Measurements from ENCODE around the gene EPHA6. TPM values are rescaled to one million over a fixed set of nuclear protein-coding genes. Genes with fewer than 3 reads are reported as not detected.

The EPHA6 gene
- total and polyA plus RNA-seq, 10 of the 15 experiments (the other 5 are each of a cell fraction or from before 2014, with no cell fraction given), result not detected

DNA sequence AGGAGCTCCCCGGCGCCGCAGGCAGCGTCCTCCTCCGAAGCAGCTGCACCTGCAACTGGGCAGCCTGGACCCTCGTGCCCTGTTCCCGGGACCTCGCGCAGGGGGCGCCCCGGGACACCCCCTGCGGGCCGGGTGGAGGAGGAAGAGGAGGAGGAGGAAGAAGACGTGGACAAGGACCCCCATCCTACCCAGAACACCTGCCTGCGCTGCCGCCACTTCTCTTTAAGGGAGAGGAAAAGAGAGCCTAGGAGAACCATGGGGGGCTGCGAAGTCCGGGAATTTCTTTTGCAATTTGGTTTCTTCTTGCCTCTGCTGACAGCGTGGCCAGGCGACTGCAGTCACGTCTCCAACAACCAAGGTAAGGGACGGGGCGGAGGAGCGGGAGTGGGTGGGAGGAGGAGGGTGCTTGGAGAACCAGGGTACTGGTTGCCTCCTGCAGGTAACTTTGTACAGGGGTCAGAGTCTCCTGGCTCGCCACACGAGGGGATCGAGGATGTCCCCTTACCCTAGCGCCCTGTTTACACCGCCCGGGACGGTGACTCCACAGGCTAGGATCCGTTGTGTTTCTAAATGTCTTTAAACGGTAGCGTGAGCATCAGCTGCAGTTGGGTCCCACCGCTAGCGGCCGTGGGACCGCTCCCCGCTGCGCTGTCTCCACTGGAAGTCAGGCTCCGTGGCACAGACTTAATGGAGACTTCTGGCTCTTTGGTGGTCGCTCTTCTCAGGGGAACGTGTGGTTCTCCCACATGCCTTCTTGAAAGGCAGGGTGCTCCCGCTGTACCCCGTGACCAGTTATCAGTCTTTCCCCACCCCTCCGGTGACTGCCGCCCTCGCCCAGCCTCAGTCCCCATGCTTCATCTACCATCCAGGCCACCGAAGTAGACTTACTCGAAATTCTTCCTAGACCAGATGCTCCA lies 515 bp downstream of the EPHA6 start (continued):
- TF ChIP-seq, protein P1, sequence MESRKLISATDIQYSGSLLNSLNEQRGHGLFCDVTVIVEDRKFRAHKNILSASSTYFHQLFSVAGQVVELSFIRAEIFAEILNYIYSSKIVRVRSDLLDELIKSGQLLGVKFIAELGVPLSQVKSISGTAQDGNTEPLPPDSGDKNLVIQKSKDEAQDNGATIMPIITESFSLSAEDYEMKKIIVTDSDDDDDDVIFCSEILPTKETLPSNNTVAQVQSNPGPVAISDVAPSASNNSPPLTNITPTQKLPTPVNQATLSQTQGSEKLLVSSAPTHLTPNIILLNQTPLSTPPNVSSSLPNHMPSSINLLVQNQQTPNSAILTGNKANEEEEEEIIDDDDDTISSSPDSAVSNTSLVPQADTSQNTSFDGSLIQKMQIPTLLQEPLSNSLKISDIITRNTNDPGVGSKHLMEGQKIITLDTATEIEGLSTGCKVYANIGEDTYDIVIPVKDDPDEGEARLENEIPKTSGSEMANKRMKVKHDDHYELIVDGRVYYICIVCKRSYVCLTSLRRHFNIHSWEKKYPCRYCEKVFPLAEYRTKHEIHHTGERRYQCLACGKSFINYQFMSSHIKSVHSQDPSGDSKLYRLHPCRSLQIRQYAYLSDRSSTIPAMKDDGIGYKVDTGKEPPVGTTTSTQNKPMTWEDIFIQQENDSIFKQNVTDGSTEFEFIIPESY (IDR thresholded peaks at IDR 0.05), result no peak
- no peak for TF ChIP-seq RAD21 (IDR thresholded peaks at IDR 0.05; ENCODE audit: insufficient read depth, low read depth, low read length)
- TF ChIP-seq, protein P2, sequence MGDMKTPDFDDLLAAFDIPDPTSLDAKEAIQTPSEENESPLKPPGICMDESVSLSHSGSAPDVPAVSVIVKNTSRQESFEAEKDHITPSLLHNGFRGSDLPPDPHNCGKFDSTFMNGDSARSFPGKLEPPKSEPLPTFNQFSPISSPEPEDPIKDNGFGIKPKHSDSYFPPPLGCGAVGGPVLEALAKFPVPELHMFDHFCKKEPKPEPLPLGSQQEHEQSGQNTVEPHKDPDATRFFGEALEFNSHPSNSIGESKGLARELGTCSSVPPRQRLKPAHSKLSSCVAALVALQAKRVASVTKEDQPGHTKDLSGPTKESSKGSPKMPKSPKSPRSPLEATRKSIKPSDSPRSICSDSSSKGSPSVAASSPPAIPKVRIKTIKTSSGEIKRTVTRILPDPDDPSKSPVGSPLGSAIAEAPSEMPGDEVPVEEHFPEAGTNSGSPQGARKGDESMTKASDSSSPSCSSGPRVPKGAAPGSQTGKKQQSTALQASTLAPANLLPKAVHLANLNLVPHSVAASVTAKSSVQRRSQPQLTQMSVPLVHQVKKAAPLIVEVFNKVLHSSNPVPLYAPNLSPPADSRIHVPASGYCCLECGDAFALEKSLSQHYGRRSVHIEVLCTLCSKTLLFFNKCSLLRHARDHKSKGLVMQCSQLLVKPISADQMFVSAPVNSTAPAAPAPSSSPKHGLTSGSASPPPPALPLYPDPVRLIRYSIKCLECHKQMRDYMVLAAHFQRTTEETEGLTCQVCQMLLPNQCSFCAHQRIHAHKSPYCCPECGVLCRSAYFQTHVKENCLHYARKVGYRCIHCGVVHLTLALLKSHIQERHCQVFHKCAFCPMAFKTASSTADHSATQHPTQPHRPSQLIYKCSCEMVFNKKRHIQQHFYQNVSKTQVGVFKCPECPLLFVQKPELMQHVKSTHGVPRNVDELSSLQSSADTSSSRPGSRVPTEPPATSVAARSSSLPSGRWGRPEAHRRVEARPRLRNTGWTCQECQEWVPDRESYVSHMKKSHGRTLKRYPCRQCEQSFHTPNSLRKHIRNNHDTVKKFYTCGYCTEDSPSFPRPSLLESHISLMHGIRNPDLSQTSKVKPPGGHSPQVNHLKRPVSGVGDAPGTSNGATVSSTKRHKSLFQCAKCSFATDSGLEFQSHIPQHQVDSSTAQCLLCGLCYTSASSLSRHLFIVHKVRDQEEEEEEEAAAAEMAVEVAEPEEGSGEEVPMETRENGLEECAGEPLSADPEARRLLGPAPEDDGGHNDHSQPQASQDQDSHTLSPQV (IDR thresholded peaks at IDR 0.05), result no peak

DNA sequence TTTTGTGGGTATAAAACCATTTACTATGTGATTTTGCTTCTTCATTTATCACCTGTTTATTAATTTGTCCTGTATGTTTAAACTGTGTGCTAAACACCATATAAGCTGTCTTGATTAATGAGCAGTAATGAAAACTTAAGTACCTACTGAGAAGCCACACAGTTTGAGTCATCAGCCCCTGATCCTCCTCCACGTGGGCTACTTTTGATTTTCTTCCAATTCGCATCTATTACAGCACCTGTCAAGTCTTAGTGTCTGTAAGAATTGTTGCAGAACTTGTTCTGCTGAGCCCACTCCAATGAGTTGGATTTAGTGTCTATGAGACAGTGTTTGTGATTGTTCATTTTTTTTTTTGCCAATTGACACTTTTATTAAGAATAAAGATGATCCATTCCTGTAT lies 16.8 kb downstream of the EPHA6 start:
- Histone ChIP-seq H2AFZ (ENCODE audit: control insufficient read depth, low read depth, low read length) (no peak overlapping the region), H3K79me2 (ENCODE audit: control insufficient read depth, insufficient read depth, low read length) (no peaks in the 10 kb centered on the region), H3K27ac (ENCODE audit: control insufficient read depth, insufficient read depth) (no peak overlapping the region), H3K4me3 (no peak overlapping the region), H3K9me3 (replicated peaks; ENCODE audit: control insufficient read depth, insufficient read depth, low read length) (no peaks in the 10 kb centered on the region), H4K20me1 (ENCODE audit: control insufficient read depth, insufficient read depth) (no peaks in the 10 kb centered on the region), H3K4me1 (ENCODE audit: control insufficient read depth, insufficient read depth, low read length) (no peaks in the 10 kb centered on the region), H3K9ac (ENCODE audit: control insufficient read depth, insufficient read depth, low read length) (no peak overlapping the region), H3K27me3 (replicated peaks in 1 of 2; ENCODE audit: control insufficient read depth in 2 of 2, insufficient read depth in 2 of 2, low read length in 1 of 2) (no peaks in the 10 kb centered on the region), H3K36me3 (ENCODE audit: control insufficient read depth in 2 of 2, insufficient read depth in 2 of 2, low read length in 1 of 2) (no peaks in the 10 kb centered on the region), H3K4me2 (ENCODE audit: control insufficient read depth, insufficient read depth) (no peak overlapping the region)
- POLR2A ChIA-PET, result no interaction called here
- WGBS (ENCODE audit: insufficient coverage, insufficient replicate concordance, low lambda C conversion rate, missing lambda C conversion rate), result 2% methylated on average over 2 of the region's 2 CpGs
- intact Hi-C loops (cut with micrococcal nuclease; ENCODE audit: unreplicated experiment), result no loop called here
- no peak for ATAC-seq
- FAIRE-seq, result no peak
- in situ Hi-C loops (cut with MboI), result no loop called here
- CTCF ChIA-PET, result no interaction called here
- TF ChIP-seq CBX5 (IDR thresholded peaks at IDR 0.05; ENCODE audit: low read depth) (no peak), HDAC6 (IDR thresholded peaks at IDR 0.05; ENCODE audit: unreplicated experiment) (no peak), SUZ12 (IDR thresholded peaks at IDR 0.05; ENCODE audit: unreplicated experiment) (no peak), YBX1 (IDR thresholded peaks at IDR 0.05) (no peak)
- SMC1A ChIA-PET (ENCODE audit: uncharacterized antibody, unreplicated experiment), result no interaction called here
- no peak for DNase-seq (ENCODE audit: low read depth, low spot score)
- no TSS peak for BruUV-seq (replicated peaks)
- RAD21 ChIA-PET (ENCODE audit: unreplicated experiment), result no interaction called here

Measured in GM12878 (cell line).